Gastrocnemius medialis (tissue), 4 donors: ENCODE measurements around the gene SSTR3.

ENCODE experiments used
- CTCF ChIP-seq, 5 experiments: fragments of 450-650 bp in 3 of 5; fragments of 200-600 bp in 2 of 5; sonication (generic) in 2 of 5; IDR thresholded peaks in 4 of 5; conservative IDR thresholded peaks in 1 of 5; 1 replicate in 4 of 5; 2 replicates in 1 of 5; pipeline ENCODE4 v1.5.1; 2016 to 2019; ENCODE audit warnings: antibody characterized with exemption in 5 of 5, mild to moderate bottlenecking in 3 of 5, moderate library complexity in 3 of 5
- POLR2A ChIP-seq, 2 donors: fragments of 450-650 bp; IDR thresholded peaks; one replicate each; pipeline ENCODE4 v1.6.1; 2017; ENCODE audit warnings: antibody characterized with exemption in 2 of 2, mild to moderate bottlenecking in 2 of 2, moderate library complexity in 2 of 2

DNA sequence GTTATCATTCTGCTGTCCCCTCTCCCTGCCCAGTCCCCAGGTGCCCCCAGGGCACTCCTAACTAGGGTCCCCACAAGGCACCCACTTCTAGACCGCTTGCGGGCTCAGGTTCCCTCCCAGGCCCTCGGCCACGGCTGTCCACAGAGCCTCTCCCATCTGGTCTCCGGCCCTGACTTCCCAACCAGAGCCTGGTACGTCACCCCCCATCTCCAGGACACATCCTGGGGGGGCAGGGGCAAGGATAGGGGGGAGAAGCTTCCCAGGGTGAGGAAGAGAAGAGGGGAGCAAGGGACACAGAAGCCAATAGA is 457 bp downstream of the SSTR3 start:
- TF ChIP-seq POLR2A (IDR thresholded peaks at IDR 0.05) (no peak), CTCF (IDR thresholded peaks at IDR 0.05 in 4 of 5, conservative IDR thresholded peaks at IDR 0.05 in 1 of 5) (no peak)
